HEK293 (cell line): ENCODE results near the gene NPAS2.

Experiments used
- CTCF ChIA-PET: fragments of 350-600 bp; formaldehyde crosslinking; extraction: SDS; loops from one replicate; lab custom pipeline; 2021; ENCODE audit warnings: antibody characterized with exemption; lab: Yijun Ruan, JAX
- POLR2A ChIA-PET: fragments of 300-600 bp; formaldehyde crosslinking; extraction: SDS; loops from one replicate; lab custom pipeline; 2020; ENCODE audit warnings: antibody characterized with exemption, inconsistent platforms; lab: Yijun Ruan, JAX
- H3K27ac ChIP-seq: fragments of 200-500 bp; sonication (Bioruptor generic); 2 replicates; pipeline ENCODE4 v1.5.1; 2014; ENCODE audit warnings: low read depth, low read length, control low read depth, inconsistent platforms; ENCODE audit errors: extremely low read depth
- H3K36me3 ChIP-seq, 2 experiments: fragments of 200-500 bp in 1 of 2; sonication (Bioruptor generic) in 1 of 2; 1 replicate in 1 of 2; 2 replicates in 1 of 2; pipeline ENCODE4 v1.5.1; 2014 to 2017; ENCODE audit warnings: inconsistent platforms in 2 of 2, low read length in 2 of 2; ENCODE audit not compliant: control insufficient read depth in 2 of 2, insufficient read depth in 1 of 2
- H3K4me1 ChIP-seq: fragments of 200-500 bp; sonication (Bioruptor generic); 2 replicates; pipeline ENCODE4 v1.5.1; 2014; ENCODE audit warnings: mild to moderate bottlenecking, low read length, inconsistent platforms; ENCODE audit not compliant: control insufficient read depth, insufficient read depth
- H3K4me3 ChIP-seq: 2 replicates; pipeline ENCODE4 v1.5.1; 2011; ENCODE audit warnings: low read depth, mild to moderate bottlenecking, control low read depth, low read length, moderate library complexity
- H3K9me3 ChIP-seq: fragments of 200-500 bp; sonication (Bioruptor generic); 2 replicates; pipeline ENCODE4 v1.5.1; 2014; ENCODE audit warnings: low read depth, low read length, inconsistent platforms; ENCODE audit not compliant: control insufficient read depth, insufficient read depth
- GLIS1 ChIP-seq: fragments of 450-650 bp; formaldehyde crosslinking; IDR thresholded peaks from 2 replicates; pipeline ENCODE4 v1.5.1; 2016; ENCODE audit warnings: missing biosample characterization, missing genetic modification characterization
- IKZF3 ChIP-seq: fragments of 450-650 bp; IDR thresholded peaks from 2 replicates; pipeline ENCODE4 v1.5.0; 2018; ENCODE audit warnings: missing biosample characterization, mild to moderate bottlenecking, missing genetic modification characterization, moderate library complexity
- KLF9 ChIP-seq: fragments of 450-650 bp; formaldehyde crosslinking; IDR thresholded peaks from 2 replicates; pipeline ENCODE4 v1.5.1; 2016; ENCODE audit warnings: missing biosample characterization, missing genetic modification characterization, low read depth
- MEIS1 ChIP-seq: sonication (generic); formaldehyde crosslinking; IDR thresholded peaks from 2 replicates; pipeline ENCODE4 v1.8.1; 2022; ENCODE audit warnings: missing genetic modification reagents, mild to moderate bottlenecking, borderline replicate concordance
- OSR2 ChIP-seq: fragments of 450-650 bp; formaldehyde crosslinking; IDR thresholded peaks from 2 replicates; pipeline ENCODE4 v1.5.1; 2016; ENCODE audit warnings: missing biosample characterization, missing genetic modification characterization
- PBX3 ChIP-seq: sonication (generic); formaldehyde crosslinking; IDR thresholded peaks from 2 replicates; pipeline ENCODE4 v1.8.1; 2022; ENCODE audit warnings: mild to moderate bottlenecking, moderate library complexity, missing genetic modification reagents
- REPIN1 ChIP-seq: fragments of 450-650 bp; formaldehyde crosslinking; IDR thresholded peaks from 2 replicates; pipeline ENCODE4 v1.5.1; 2017; ENCODE audit warnings: missing biosample characterization, missing genetic modification characterization, low read depth
- TRIM28 ChIP-seq: IDR thresholded peaks from 2 replicates; pipeline ENCODE4 v1.6.1; 2011; ENCODE audit warnings: low read length, control low read depth, borderline replicate concordance
- WT1 ChIP-seq: fragments of 450-650 bp; formaldehyde crosslinking; IDR thresholded peaks from 2 replicates; pipeline ENCODE4 v1.5.1; 2016; ENCODE audit warnings: missing biosample characterization, missing genetic modification characterization
- ZBTB21 ChIP-seq: fragments of 450-650 bp; formaldehyde crosslinking; IDR thresholded peaks from 2 replicates; pipeline ENCODE4 v1.5.1; 2017; ENCODE audit warnings: missing biosample characterization, missing genetic modification characterization
- ZBTB44 ChIP-seq: fragments of 450-650 bp; IDR thresholded peaks from 2 replicates; pipeline ENCODE4 v1.5.1; 2018; ENCODE audit warnings: missing biosample characterization, mild to moderate bottlenecking, missing genetic modification characterization
- ZBTB6 ChIP-seq: fragments of 450-650 bp; formaldehyde crosslinking; IDR thresholded peaks from 2 replicates; pipeline ENCODE4 v1.5.1; 2017; ENCODE audit warnings: missing biosample characterization, missing genetic modification characterization
- ZEB2 ChIP-seq: fragments of 450-650 bp; formaldehyde crosslinking; IDR thresholded peaks from 2 replicates; pipeline ENCODE4 v1.5.1; 2016; ENCODE audit warnings: missing biosample characterization, missing genetic modification characterization
- ZIC2 ChIP-seq: fragments of 450-650 bp; formaldehyde crosslinking; IDR thresholded peaks from 2 replicates; pipeline ENCODE4 v1.5.1; 2016; ENCODE audit warnings: missing biosample characterization, missing genetic modification characterization
- ZNF155 ChIP-seq: fragments of 450-650 bp; formaldehyde crosslinking; IDR thresholded peaks from 2 replicates; pipeline ENCODE4 v1.5.1; 2016; ENCODE audit warnings: missing biosample characterization, missing genetic modification characterization
- ZNF169 ChIP-seq: fragments of 450-650 bp; formaldehyde crosslinking; IDR thresholded peaks from 2 replicates; pipeline ENCODE4 v1.5.1; 2016; ENCODE audit warnings: missing biosample characterization, missing genetic modification characterization
- ZNF2 ChIP-seq: fragments of 450-650 bp; formaldehyde crosslinking; IDR thresholded peaks from 2 replicates; pipeline ENCODE4 v1.5.1; 2016; ENCODE audit warnings: missing biosample characterization, missing genetic modification characterization
- ZNF223 ChIP-seq: fragments of 450-650 bp; formaldehyde crosslinking; IDR thresholded peaks from 2 replicates; pipeline ENCODE4 v1.5.1; 2016; ENCODE audit warnings: missing biosample characterization, missing genetic modification characterization
- ZNF292 ChIP-seq: fragments of 450-650 bp; formaldehyde crosslinking; IDR thresholded peaks from 2 replicates; pipeline ENCODE4 v1.5.1; 2016; ENCODE audit warnings: low read depth, missing biosample characterization, missing genetic modification characterization, borderline replicate concordance
- ZNF311 ChIP-seq: fragments of 450-650 bp; formaldehyde crosslinking; IDR thresholded peaks from 2 replicates; pipeline ENCODE4 v1.5.1; 2017; ENCODE audit warnings: missing biosample characterization, missing genetic modification characterization, borderline replicate concordance
- ZNF335 ChIP-seq: fragments of 450-650 bp; formaldehyde crosslinking; conservative IDR thresholded peaks from 2 replicates; pipeline ENCODE4 v1.5.1; 2016; ENCODE audit warnings: missing biosample characterization, missing genetic modification characterization
- ZNF362 ChIP-seq: fragments of 450-650 bp; formaldehyde crosslinking; IDR thresholded peaks from 2 replicates; pipeline ENCODE4 v1.5.1; 2016; ENCODE audit warnings: missing biosample characterization, missing genetic modification characterization
- ZNF398 ChIP-seq: fragments of 450-650 bp; formaldehyde crosslinking; IDR thresholded peaks from 2 replicates; pipeline ENCODE4 v1.5.1; 2017; ENCODE audit warnings: missing biosample characterization, missing genetic modification characterization
- ZNF544 ChIP-seq: fragments of 450-650 bp; formaldehyde crosslinking; IDR thresholded peaks from 2 replicates; pipeline ENCODE4 v1.5.0; 2017; ENCODE audit warnings: missing biosample characterization, missing genetic modification characterization
- ZNF549 ChIP-seq: fragments of 450-650 bp; IDR thresholded peaks from 2 replicates; pipeline ENCODE4 v1.5.1; 2018; ENCODE audit warnings: missing biosample characterization, missing genetic modification characterization, mild to moderate bottlenecking, inconsistent platforms, moderate library complexity
- ZNF596 ChIP-seq: fragments of 450-650 bp; IDR thresholded peaks from 2 replicates; pipeline ENCODE4 v1.5.0; 2018; ENCODE audit warnings: missing biosample characterization, mild to moderate bottlenecking, missing genetic modification characterization, moderate library complexity
- ZNF654 ChIP-seq: fragments of 450-650 bp; formaldehyde crosslinking; IDR thresholded peaks from 2 replicates; pipeline ENCODE4 v1.5.1; 2016; ENCODE audit warnings: low read depth, missing biosample characterization, missing genetic modification characterization
- TF ChIP-seq, protein P1 (sequence below): fragments of 450-650 bp; formaldehyde crosslinking; IDR thresholded peaks from 2 replicates; pipeline ENCODE4 v1.5.1; 2016; ENCODE audit warnings: missing biosample characterization, missing genetic modification characterization
- TF ChIP-seq, protein P2 (sequence below): IDR thresholded peaks from 2 replicates; pipeline ENCODE4 v1.6.1; 2011; ENCODE audit warnings: mild to moderate bottlenecking, low read depth, low read length, borderline replicate concordance

The NPAS2 gene

GRCh38 chr2:100846716-100847115, 26.8 kb downstream of the NPAS2 start:
- Histone ChIP-seq H3K9me3 (no peaks in the 10 kb centered on the region), H3K4me1 (no peaks in the 10 kb centered on the region), H3K36me3 (no peaks in the 10 kb centered on the region), H3K27ac (no peak overlapping the region)
- ChIA-PET CTCF (no interaction called here), POLR2A (no interaction called here)
- TF ChIP-seq ZIC2 (no peak), IKZF3 (tag by site-specific recombination) (no peak), GLIS1 (no peak), ZEB2 (no peak), TRIM28 (no peak), ZNF549 (tag by site-specific recombination) (no peak), ZNF2 (tag by site-specific recombination) (no peak), ZNF596 (tag by site-specific recombination) (no peak), ZBTB21 (tag by site-specific recombination) (no peak), ZNF169 (tag by site-specific recombination) (no peak), OSR2 (tag by site-specific recombination) (no peak), ZNF292 (tag by site-specific recombination) (no peak), REPIN1 (no peak), PBX3 (CRISPR knock-in tag) (no peak), KLF9 (tag by site-specific recombination) (no peak), WT1 (tag by site-specific recombination) (no peak), ZNF223 (no peak)
- TF ChIP-seq, all 188 proteins: peak for 0
- no peak overlapping the region for H3K4me3 ChIP-seq

GRCh38 chr2:100852447-100852846, 32.5 kb downstream of the NPAS2 start:
- H3K27ac ChIP-seq: no peak overlapping the region
- ChIA-PET CTCF (no interaction called here), POLR2A (interaction anchor here (1.1 kb wide), 1 partner anchor 50 kb away, joined by 4 read pairs; no protein-coding TSS in a partner anchor)
- no peak for TF ChIP-seq ZEB2
- TF ChIP-seq ZNF223: no peak
- TF ChIP-seq, protein P1, sequence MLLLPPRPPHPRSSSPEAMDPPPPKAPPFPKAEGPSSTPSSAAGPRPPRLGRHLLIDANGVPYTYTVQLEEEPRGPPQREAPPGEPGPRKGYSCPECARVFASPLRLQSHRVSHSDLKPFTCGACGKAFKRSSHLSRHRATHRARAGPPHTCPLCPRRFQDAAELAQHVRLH (tag by site-specific recombination): no peak
- TF ChIP-seq MEIS1: no peak
- TF ChIP-seq, protein P2, sequence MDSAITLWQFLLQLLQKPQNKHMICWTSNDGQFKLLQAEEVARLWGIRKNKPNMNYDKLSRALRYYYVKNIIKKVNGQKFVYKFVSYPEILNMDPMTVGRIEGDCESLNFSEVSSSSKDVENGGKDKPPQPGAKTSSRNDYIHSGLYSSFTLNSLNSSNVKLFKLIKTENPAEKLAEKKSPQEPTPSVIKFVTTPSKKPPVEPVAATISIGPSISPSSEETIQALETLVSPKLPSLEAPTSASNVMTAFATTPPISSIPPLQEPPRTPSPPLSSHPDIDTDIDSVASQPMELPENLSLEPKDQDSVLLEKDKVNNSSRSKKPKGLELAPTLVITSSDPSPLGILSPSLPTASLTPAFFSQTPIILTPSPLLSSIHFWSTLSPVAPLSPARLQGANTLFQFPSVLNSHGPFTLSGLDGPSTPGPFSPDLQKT: no peak
- no peak for TF ChIP-seq ZNF311 (tag by site-specific recombination)
- TF ChIP-seq ZNF544 (tag by site-specific recombination): no peak
- no peak for TF ChIP-seq ZNF362 (tag by site-specific recombination)
- no peak for TF ChIP-seq ZNF398 (tag by site-specific recombination)
- no peak for TF ChIP-seq ZNF155 (tag by site-specific recombination)
- no peak for TF ChIP-seq ZBTB6 (tag by site-specific recombination)
- TF ChIP-seq ZNF169 (tag by site-specific recombination): no peak
- TF ChIP-seq ZNF335 (tag by site-specific recombination): no peak
- TF ChIP-seq ZBTB44 (tag by site-specific recombination): no peak
- TF ChIP-seq ZNF654 (tag by site-specific recombination): no peak
- no peaks in the 10 kb centered on the region for H3K4me1 ChIP-seq
- H3K4me3 ChIP-seq: no peak overlapping the region
- no peaks in the 10 kb centered on the region for H3K36me3 ChIP-seq
- H3K9me3 ChIP-seq: no peaks in the 10 kb centered on the region
